Measurements from ENCODE around the gene ASCC1.

DNA sequence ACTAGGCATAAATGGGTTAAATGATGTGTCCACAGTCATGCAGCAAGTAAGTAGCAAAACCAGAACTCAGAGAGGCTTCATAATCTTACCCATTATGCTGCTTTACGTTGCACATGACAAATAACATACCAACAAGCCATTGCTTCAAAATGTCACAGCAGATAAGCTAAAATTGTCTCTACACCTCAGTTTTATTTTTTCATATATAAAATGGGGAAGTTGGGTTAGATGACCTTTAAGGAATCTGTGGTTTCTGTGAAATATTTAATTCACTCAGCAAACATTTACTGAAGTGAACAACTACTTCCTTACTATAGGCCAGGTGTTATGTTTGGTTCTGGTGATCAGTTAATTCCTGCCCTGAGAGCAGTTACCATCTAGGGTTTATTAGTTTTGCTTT, 2.2 kb upstream of the ASCC1 start:
- TF ChIP-seq, protein P1, sequence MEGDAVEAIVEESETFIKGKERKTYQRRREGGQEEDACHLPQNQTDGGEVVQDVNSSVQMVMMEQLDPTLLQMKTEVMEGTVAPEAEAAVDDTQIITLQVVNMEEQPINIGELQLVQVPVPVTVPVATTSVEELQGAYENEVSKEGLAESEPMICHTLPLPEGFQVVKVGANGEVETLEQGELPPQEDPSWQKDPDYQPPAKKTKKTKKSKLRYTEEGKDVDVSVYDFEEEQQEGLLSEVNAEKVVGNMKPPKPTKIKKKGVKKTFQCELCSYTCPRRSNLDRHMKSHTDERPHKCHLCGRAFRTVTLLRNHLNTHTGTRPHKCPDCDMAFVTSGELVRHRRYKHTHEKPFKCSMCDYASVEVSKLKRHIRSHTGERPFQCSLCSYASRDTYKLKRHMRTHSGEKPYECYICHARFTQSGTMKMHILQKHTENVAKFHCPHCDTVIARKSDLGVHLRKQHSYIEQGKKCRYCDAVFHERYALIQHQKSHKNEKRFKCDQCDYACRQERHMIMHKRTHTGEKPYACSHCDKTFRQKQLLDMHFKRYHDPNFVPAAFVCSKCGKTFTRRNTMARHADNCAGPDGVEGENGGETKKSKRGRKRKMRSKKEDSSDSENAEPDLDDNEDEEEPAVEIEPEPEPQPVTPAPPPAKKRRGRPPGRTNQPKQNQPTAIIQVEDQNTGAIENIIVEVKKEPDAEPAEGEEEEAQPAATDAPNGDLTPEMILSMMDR (IDR thresholded peaks at IDR 0.05; ENCODE audit: borderline replicate concordance, extremely low read depth, low read length, poor library complexity, severe bottlenecking), result no peak
- TF ChIP-seq EZH2 (IDR thresholded peaks at IDR 0.05; ENCODE audit: borderline replicate concordance, low read depth, low read length, severe bottlenecking), result no peak

Measured in DND-41 (cell line).